Adrenal gland (tissue), 12 donors: ENCODE data around the gene BCL2L13. TPM values are rescaled to one million over a fixed set of nuclear protein-coding genes. Genes with fewer than 3 reads are reported as not detected.
A peak's percentile ranks its signal among the peaks of the same experiment; 100 is the strongest.

ENCODE experiments used
- DNase-seq, 7 donors: peaks; one replicate each; pipeline ENCODE4 v3.0.0-alpha.2; 2019 to 2020
- H3K27ac ChIP-seq, 5 donors: fragments of 200-600 bp; sonication (generic) in 4 of 5; 1 replicate in 3 of 5; 2 replicates in 2 of 5; pipeline versions ENCODE4 v1.5.1 to v1.8.0; 2016 to 2020; ENCODE audit warnings: mild to moderate bottlenecking in 1 of 5
- H3K27me3 ChIP-seq: fragments of 200-600 bp; 2 replicates; pipeline ENCODE4 v1.8.0; 2021
- H3K36me3 ChIP-seq, 2 donors: fragments of 200-600 bp; replicated peaks in 1 of 2; 1 replicate in 1 of 2; 2 replicates in 1 of 2; pipeline versions ENCODE4 v1.5.1 to v1.8.0; 2018 to 2022
- H3K4me1 ChIP-seq, 2 donors: fragments of 200-600 bp; replicated peaks in 1 of 2; 1 replicate in 1 of 2; 2 replicates in 1 of 2; pipeline versions ENCODE4 v1.5.1 to v1.8.0; 2018 to 2021
- H3K4me3 ChIP-seq, 4 donors: fragments of 200-600 bp; sonication (generic) in 3 of 4; one replicate each; pipeline ENCODE4 v1.5.1; 2016 to 2018
- H3K9me3 ChIP-seq, 3 donors: fragments of 200-600 bp; sonication (generic) in 1 of 3; replicated peaks in 1 of 3; 1 replicate in 2 of 3; 2 replicates in 1 of 3; pipeline versions ENCODE4 v1.5.1 to v1.8.0; 2016 to 2021
- POLR2A ChIP-seq, 2 donors: fragments of 450-650 bp; IDR thresholded peaks; one replicate each; pipeline ENCODE4 v1.6.1; 2017; ENCODE audit warnings: antibody characterized with exemption in 2 of 2, mild to moderate bottlenecking in 2 of 2, moderate library complexity in 1 of 2
- WGBS, 4 donors: extraction: QIAGEN DNeasy Blood & Tissue Kit in 2 of 4; methylation state at CpG; one replicate each; pipeline versions ENCODE4 v1.1.5 to v1.1.7; 2013 to 2017; 5-methylcytosine and 5-hydroxymethylcytosine counted together
- intact Hi-C, 2 donors: fragments of 100-400 bp; cut with DNase I; formaldehyde crosslinking; loops; one replicate each; pipeline versions ENCODE4 v1.14.1 to v1.15.0; 2022 to 2023
- polyA plus RNA-seq, 3 donors: library from polyadenylated mRNA; stranded (reverse); fragments of 200-250 nt in 2 of 3; fragments of 350-450 nt in 1 of 3; fragmentation: Illumina TruSeq in 1 of 3; extraction: RNeasy Lipid Tissue Mini Kit (QIAGEN cat#74804) in 1 of 3; gene quantifications; one replicate each; pipeline ENCODE4 v1.2.3, GENCODE V29; 2013 to 2014
- total RNA-seq, 9 donors: library from RNA; depleted of rRNA in 4 of 9; stranded (reverse); fragments of >200 nt in 4 of 9; fragments of 120-200 nt in 1 of 9; fragmentation: NEBNext Ultra II Directional in 1 of 9; extraction: Animal tissue kit (Norgen Biotek cat#: 25700) in 1 of 9; gene quantifications; one replicate each; pipeline versions ENCODE4 v1.1.0 to v1.2.4, GENCODE V29; 2013 to 2023
- TF ChIP-seq, protein P1 (sequence below), 6 experiments: fragments of 450-650 bp in 4 of 6; fragments of 200-600 bp in 2 of 6; sonication (generic) in 1 of 6; IDR thresholded peaks; 1 replicate in 5 of 6; 2 replicates in 1 of 6; pipeline versions ENCODE4 v1.5.1 to v1.8.0; 2016 to 2021; ENCODE audit warnings: antibody characterized with exemption in 6 of 6, mild to moderate bottlenecking in 2 of 6, moderate library complexity in 1 of 6
- donor health status: healthy with polysubstance abuse.
- donor health status: Bipolar disorder and iron deficiency.
- donor health status: DM: yes; HTN: yes; CAD: no.
- donor health status: DM: no; HTN: no; CAD: no.
- donor health status: DM: no; HTN: no; CAD: no.
- donor health status: DM: yes; HTN: yes; CAD: no.

BCL2L13 gene
- total and polyA plus RNA-seq, 12 donors, result 30.9 to 142 (median 94.3) TPM

DNA sequence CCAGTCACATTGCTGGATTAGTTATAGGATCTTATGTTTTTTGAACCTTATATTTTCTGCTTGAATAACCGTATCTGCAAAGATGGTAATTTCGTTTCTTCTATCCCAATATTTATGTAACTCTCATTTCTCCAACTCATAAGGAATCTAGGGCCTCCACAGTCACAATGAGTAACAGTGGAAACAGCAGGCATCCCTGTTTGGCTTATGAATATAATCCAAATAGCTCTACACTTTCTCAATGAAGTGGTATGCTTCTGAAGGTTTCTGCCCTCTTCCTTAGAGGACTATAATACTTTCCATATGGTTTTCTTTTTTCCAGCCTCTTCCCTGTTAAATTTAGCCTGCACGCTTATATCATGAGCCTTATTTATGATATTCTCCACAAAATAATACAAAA, 26.5 kb upstream of the BCL2L13 start:
- Histone ChIP-seq H3K9me3 (no peaks in the 10 kb centered on the region), H3K36me3 (peaks cover 0 to 36% of the 10 kb centered on the region in 2 donors), H3K4me3 (no peak overlapping the region), H3K4me1 (peaks cover 8 to 12% of the 10 kb centered on the region in 2 donors), H3K27me3 (no peaks in the 10 kb centered on the region), H3K27ac (no peak overlapping the region)
- intact Hi-C loops, result no loop called here
- WGBS, 4 donors, result 57 to 91% (median 73%) methylated on average over 3 of the region's 3 CpGs
- DNase-seq, result no peak
- TF ChIP-seq, protein P1, sequence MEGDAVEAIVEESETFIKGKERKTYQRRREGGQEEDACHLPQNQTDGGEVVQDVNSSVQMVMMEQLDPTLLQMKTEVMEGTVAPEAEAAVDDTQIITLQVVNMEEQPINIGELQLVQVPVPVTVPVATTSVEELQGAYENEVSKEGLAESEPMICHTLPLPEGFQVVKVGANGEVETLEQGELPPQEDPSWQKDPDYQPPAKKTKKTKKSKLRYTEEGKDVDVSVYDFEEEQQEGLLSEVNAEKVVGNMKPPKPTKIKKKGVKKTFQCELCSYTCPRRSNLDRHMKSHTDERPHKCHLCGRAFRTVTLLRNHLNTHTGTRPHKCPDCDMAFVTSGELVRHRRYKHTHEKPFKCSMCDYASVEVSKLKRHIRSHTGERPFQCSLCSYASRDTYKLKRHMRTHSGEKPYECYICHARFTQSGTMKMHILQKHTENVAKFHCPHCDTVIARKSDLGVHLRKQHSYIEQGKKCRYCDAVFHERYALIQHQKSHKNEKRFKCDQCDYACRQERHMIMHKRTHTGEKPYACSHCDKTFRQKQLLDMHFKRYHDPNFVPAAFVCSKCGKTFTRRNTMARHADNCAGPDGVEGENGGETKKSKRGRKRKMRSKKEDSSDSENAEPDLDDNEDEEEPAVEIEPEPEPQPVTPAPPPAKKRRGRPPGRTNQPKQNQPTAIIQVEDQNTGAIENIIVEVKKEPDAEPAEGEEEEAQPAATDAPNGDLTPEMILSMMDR (IDR thresholded peaks at IDR 0.05), result no peak
- no peak for TF ChIP-seq POLR2A (IDR thresholded peaks at IDR 0.05)

DNA sequence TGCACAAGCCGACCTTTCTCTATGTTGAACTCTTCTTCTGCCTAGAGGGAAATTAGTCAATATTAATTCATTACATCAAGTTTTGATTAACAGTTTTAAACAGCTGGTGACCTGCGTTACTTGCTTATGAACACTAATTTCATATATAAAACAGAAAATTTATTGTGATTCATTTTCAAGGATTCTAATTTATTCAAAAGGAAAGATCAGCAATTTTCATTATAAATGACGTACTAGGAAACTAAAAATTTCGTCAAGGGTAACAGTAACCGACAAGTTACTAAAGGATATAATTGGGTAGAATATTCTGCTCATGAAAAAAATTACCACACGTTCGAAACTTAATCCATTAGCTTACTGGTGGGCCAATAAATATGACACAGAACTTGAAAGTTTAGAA, 25.3 kb upstream of the BCL2L13 start:
- H3K9me3 ChIP-seq, result no peaks in the 10 kb centered on the region
- H3K27ac ChIP-seq, result no peak overlapping the region
- no peak for DNase-seq
- H3K36me3 ChIP-seq, result peaks cover 0 to 45% of the 10 kb centered on the region in 2 donors
- 85 to 94% (median 92%) methylated on average over 7 of the region's 7 CpGs for WGBS, 4 donors
- H3K27me3 ChIP-seq, result no peaks in the 10 kb centered on the region
- no peak overlapping the region for H3K4me3 ChIP-seq
- H3K4me1 ChIP-seq, result peaks cover 5 to 7% of the 10 kb centered on the region in 2 donors
- intact Hi-C loops, result no loop called here
- TF ChIP-seq, protein P1 (IDR thresholded peaks at IDR 0.05), result no peak
- TF ChIP-seq POLR2A (IDR thresholded peaks at IDR 0.05), result no peak

DNA sequence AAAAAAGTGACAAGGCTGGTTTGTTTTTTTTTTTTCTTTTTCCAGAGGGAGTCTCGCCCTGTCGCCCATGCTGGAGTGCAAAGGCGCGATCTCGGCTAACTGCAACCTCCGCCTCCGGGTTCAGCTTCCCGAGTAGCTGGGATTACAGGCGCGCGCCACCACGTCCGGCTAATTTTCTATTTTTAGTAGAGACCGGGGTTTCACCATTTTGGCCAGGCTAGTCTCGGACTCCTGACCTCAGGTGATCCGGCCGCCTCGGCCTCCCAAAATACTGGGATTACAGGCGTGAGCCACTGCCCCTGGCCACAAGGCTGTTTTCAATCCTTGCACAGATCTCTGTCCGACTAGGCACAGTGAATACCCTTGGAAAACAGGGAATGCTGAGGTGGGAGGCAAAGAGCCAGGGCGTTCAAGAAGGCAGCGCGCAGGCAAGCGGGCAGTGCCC, 10.6 kb upstream of the BCL2L13 start:
- intact Hi-C loops, result no loop called here
- H3K4me3 ChIP-seq, result peak overlapping the region; percentile 86 to 99 (median 92)
- DNase-seq, result peak in 2 of 7 donors; percentile 35 to 37

DNA sequence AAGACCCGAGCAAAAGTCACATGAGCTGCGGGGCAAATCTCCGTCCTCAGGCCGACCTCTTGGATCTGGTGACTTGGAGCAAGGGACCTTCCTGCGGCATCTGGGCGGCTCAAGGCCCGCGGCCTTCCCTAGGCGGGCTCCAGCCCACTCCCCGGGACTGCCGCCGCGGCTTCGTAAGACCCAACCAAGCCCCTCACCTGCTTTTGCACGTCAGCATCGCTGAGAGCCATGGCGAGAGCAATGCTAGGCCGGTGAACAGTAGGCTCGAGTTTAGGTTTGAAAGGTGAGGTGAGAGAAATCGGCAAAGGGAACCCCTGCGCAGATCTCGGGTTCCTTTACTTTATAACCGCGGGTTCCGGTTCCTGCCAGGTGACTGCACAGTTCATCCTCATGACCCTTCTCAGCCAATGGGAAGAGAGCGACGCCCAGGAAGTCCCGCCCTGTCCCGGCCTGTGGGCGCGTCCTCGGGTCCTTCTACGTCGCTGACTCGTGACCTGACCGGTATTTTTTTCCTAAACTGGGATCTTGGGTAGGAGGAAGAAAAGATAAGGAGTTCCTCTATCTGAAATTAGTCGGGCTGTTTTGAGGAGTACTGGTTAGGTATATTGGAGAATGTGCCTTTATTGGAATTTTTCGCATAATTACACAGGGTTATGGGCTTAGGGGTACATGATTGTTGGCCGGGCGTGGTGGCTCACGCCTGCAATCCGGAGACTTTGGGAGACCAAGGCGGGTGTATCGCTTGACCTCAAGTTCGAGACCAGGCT, 10.0 kb upstream of the BCL2L13 start, which contains the start of gene ATP6V1E1:
ATP6V1E1 (minus strand) TSS at position 344 of the 767 bp plus-strand sequence; CDS start at position 230, 114 bp downstream.
- intact Hi-C loops, result no loop called here
- DNase-seq, result peak; percentile 97 to 99 (median 98)
- Histone ChIP-seq H3K9me3 (no peaks in the 10 kb centered on the region), H3K4me1 (peaks cover 25 to 48% of the 10 kb centered on the region in 2 donors), H3K36me3 (no peaks in the 10 kb centered on the region), H3K27ac (peak within 1 kb of the TSS; percentile 84 to 98 (median 94)), H3K27me3 (no peaks in the 10 kb centered on the region), H3K4me3 (peak within 1 kb of the TSS; percentile 86 to 99 (median 92))
- WGBS, 4 donors, result 0 to 1% (median 1%) methylated on average over 32 to 45 of the region's 45 CpGs
- TF ChIP-seq, protein P1 (IDR thresholded peaks at IDR 0.05), result no peak
- peak; percentile 71 to 94 for TF ChIP-seq POLR2A (IDR thresholded peaks at IDR 0.05)

More for the DNA sequence above, 10.6 kb upstream of the BCL2L13 start:
- WGBS, 4 donors, result 6 to 11% (median 9%) methylated on average over 17 to 24 of the region's 24 CpGs
- TF ChIP-seq, protein P1 (IDR thresholded peaks at IDR 0.05), result no peak
- H3K4me1 ChIP-seq, result peaks cover 21 to 43% of the 10 kb centered on the region in 2 donors
- H3K36me3 ChIP-seq, result peaks cover 0 to 3% of the 10 kb centered on the region in 2 donors
- H3K27me3 ChIP-seq, result no peaks in the 10 kb centered on the region
- peak overlapping the region; percentile 84 to 98 (median 94) for H3K27ac ChIP-seq
- no peaks in the 10 kb centered on the region for H3K9me3 ChIP-seq
